Measurements from ENCODE around the gene MTMR2. TPM values are rescaled to one million over a fixed set of nuclear protein-coding genes. Genes with fewer than 3 reads are reported as not detected.

Gene MTMR2
- total and polyA plus RNA-seq, 2 donors (not counting 1 experiment from before 2014, with no cell fraction given): 29.2 to 48.2 TPM

DNA sequence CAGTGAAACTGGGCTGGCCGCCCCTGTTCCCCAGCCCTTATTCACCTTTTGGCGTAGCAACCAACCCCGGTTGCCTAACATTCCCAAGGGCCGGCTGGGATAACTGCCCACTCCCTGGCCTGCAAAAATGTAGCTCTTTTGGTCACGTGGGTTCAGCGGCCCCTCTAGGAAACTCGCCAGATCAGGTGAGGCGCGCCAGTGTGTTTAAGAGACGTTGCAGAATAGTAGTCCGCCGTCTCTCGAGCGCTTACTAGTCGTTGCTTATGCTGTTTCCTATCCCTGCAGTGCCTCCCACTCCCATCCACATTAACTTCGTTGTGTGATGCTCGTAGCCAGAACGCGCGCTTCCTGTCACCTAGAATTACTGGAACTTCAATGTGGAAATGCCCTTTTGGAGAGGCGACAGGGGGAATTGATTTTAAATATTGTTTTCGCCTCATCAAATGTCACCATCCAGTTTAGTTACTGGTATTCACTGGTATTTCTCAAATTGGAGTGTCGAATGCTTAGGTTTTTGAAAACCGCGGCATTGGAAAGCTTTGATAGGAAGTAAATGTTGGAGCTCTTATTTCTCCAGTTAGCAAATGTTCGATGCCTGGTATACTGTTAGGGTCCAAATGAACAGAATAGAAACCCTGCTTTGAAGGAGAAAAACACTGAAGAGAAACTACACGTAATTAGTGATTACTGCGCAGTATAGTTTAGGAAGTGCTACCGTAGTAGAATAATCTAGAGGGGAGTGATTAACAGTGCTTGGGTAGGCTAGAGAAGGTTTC, 132.8 kb downstream of the MTMR2 start:
- Histone ChIP-seq H4K20me1 (ENCODE audit: control insufficient read depth, extremely low read depth, insufficient read depth, low read length) (no peaks in the 10 kb centered on the region), H3K36me3 (ENCODE audit: control insufficient read depth, insufficient read depth, low read length) (no peaks in the 10 kb centered on the region), H3K27ac (ENCODE audit: insufficient read depth, low read length) (peak overlapping the region; percentile 100), H3K9me3 (ENCODE audit: control insufficient read depth, insufficient read depth, low read depth, low read length) (no peaks in the 10 kb centered on the region), H3K79me2 (ENCODE audit: control insufficient read depth, insufficient read depth, low read length) (peaks cover 48% of the 10 kb centered on the region), H2AFZ (ENCODE audit: low read length) (peak overlapping the region; percentile 83), H3K4me3 (replicated peaks in 1 of 4; ENCODE audit: control extremely low read depth in 1 of 4, insufficient read depth in 1 of 4, low read depth in 3 of 4, low read length in 4 of 4) (peak overlapping the region; percentile 90 to 95 (median 92)), H3K4me1 (ENCODE audit: control insufficient read depth, extremely low read depth, insufficient read depth, low read length) (peaks cover 2% of the 10 kb centered on the region), H3K4me2 (ENCODE audit: extremely low read depth, insufficient read depth, low read length) (peak overlapping the region; percentile 96), H3K9ac (ENCODE audit: insufficient read depth, low read length) (peak overlapping the region; percentile 99), H3K27me3 (ENCODE audit: control insufficient read depth, insufficient read depth, low read length) (no peaks in the 10 kb centered on the region)
- peak; percentile 58 to 66 for DNase-seq (ENCODE audit: low read depth in 2 of 2)
- TF ChIP-seq, protein P1, sequence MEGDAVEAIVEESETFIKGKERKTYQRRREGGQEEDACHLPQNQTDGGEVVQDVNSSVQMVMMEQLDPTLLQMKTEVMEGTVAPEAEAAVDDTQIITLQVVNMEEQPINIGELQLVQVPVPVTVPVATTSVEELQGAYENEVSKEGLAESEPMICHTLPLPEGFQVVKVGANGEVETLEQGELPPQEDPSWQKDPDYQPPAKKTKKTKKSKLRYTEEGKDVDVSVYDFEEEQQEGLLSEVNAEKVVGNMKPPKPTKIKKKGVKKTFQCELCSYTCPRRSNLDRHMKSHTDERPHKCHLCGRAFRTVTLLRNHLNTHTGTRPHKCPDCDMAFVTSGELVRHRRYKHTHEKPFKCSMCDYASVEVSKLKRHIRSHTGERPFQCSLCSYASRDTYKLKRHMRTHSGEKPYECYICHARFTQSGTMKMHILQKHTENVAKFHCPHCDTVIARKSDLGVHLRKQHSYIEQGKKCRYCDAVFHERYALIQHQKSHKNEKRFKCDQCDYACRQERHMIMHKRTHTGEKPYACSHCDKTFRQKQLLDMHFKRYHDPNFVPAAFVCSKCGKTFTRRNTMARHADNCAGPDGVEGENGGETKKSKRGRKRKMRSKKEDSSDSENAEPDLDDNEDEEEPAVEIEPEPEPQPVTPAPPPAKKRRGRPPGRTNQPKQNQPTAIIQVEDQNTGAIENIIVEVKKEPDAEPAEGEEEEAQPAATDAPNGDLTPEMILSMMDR (conservative IDR thresholded peaks at IDR 0.05 in 1 of 2, IDR thresholded peaks at IDR 0.05 in 1 of 2; ENCODE audit: low read depth in 1 of 2, low read length in 2 of 2): no peak
- TF ChIP-seq EZH2 (IDR thresholded peaks at IDR 0.05; ENCODE audit: low read length, missing control alignments): no peak

DNA sequence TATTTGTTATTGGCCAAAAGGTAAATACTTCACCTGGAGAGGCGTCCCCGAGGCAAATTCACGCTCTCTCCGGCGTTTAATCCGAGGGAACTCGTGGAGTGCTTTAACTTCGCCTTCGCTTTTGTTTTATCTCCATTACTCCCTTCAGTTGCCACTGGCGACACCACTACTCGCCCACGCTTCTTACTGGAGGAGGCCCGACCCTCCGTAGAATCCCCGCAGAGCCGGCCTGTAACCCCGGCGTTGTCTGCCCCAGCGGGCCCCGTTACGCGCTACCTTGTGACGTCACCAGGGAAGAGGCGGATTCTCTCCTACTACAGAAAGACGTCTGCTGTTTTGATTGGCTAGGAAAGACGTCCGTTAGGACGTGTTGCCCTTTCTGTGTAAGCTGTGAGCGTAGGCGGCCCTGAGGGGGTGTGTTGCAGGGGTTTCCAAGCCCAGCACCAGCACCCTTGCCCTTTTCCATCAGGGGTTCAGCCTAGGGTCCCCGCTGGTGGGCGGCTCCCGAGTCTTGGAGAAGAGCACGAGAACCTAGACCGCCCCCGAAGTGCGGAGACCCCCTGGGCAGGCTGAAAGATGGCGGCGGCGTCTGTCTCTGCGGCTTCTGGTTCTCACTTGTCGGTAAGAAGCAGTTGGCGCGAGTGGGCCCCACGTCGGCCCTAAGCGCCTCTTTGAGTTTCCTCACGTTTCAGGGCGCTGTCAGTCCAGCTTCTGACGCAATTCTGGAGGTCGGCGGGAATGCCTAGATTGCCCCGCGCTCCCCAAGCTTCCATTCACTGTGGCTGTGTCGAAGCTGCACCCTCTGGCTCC, 133.6 kb downstream of the MTMR2 start, which contains the start of gene CEP57:
CEP57 (plus strand) TSS at position 376 of the 810 bp plus-strand sequence; CDS start at position 577, 201 bp downstream.
- Histone ChIP-seq H3K4me1 (ENCODE audit: control insufficient read depth, extremely low read depth, insufficient read depth, low read length) (peaks cover 2% of the 10 kb centered on the region), H3K27ac (ENCODE audit: insufficient read depth, low read length) (peak within 1 kb of the TSS; percentile 100), H3K4me3 (replicated peaks in 1 of 4; ENCODE audit: control extremely low read depth in 1 of 4, insufficient read depth in 1 of 4, low read depth in 3 of 4, low read length in 4 of 4) (peak within 1 kb of the TSS; percentile 90 to 95 (median 92)), H3K9me3 (ENCODE audit: control insufficient read depth, insufficient read depth, low read depth, low read length) (no peaks in the 10 kb centered on the region), H3K9ac (ENCODE audit: insufficient read depth, low read length) (peak within 1 kb of the TSS; percentile 99), H3K79me2 (ENCODE audit: control insufficient read depth, insufficient read depth, low read length) (peaks cover 45% of the 10 kb centered on the region), H3K4me2 (ENCODE audit: extremely low read depth, insufficient read depth, low read length) (peak within 1 kb of the TSS; percentile 96), H4K20me1 (ENCODE audit: control insufficient read depth, extremely low read depth, insufficient read depth, low read length) (no peaks in the 10 kb centered on the region), H2AFZ (ENCODE audit: low read length) (peak within 1 kb of the TSS; percentile 83), H3K36me3 (ENCODE audit: control insufficient read depth, insufficient read depth, low read length) (no peaks in the 10 kb centered on the region), H3K27me3 (ENCODE audit: control insufficient read depth, insufficient read depth, low read length) (no peaks in the 10 kb centered on the region)
- DNase-seq (ENCODE audit: low read depth in 2 of 2): peak; percentile 99
- no peak for TF ChIP-seq EZH2 (IDR thresholded peaks at IDR 0.05; ENCODE audit: low read length, missing control alignments)
- TF ChIP-seq, protein P1 (conservative IDR thresholded peaks at IDR 0.05 in 1 of 2, IDR thresholded peaks at IDR 0.05 in 1 of 2; ENCODE audit: low read depth in 1 of 2, low read length in 2 of 2): no peak

Measured in fibroblast of lung (primary cell).